ENCODE results near the gene PA2G4.

Gene PA2G4

GRCh38 chr12:56118688-56119357, 14.5 kb downstream of the PA2G4 start:
- Histone ChIP-seq H3K4ac (ENCODE audit: low read depth, low read length) (peak overlapping the region; percentile 7), H3K9me3 (ENCODE audit: insufficient read depth, low read depth, low read length) (no peaks in the 10 kb centered on the region), H3K79me1 (ENCODE audit: low read length) (peaks cover 12% of the 10 kb centered on the region), H2AFZ (ENCODE audit: insufficient read depth, low read length, poor library complexity) (no peak overlapping the region), H3K4me3 (ENCODE audit: low read depth, low read length) (peak overlapping the region; percentile 79), H4K12ac (ENCODE audit: low read depth, low read length) (peak overlapping the region; percentile 34), H3K23ac (ENCODE audit: low read length) (no peak overlapping the region), H3K27me3 (ENCODE audit: insufficient read depth, low read length) (no peaks in the 10 kb centered on the region), H2AK5ac (ENCODE audit: low read length) (peak overlapping the region; percentile 14), H4K8ac (ENCODE audit: low read depth, low read length) (peak overlapping the region; percentile 72), H3K18ac (ENCODE audit: low read length) (peak overlapping the region; percentile 21), H3K27ac (ENCODE audit: low read depth, low read length) (peak overlapping the region; percentile 66), H3K36me3 (ENCODE audit: control insufficient read depth in 1 of 2, insufficient read depth in 2 of 2, low read length in 2 of 2) (peaks cover 7 to 12% of the 10 kb centered on the region in 2 experiments), H3K4me1 (ENCODE audit: control insufficient read depth in 1 of 2, insufficient read depth in 2 of 2, low read length in 2 of 2) (peaks cover 6 to 12% of the 10 kb centered on the region in 2 experiments), H2BK12ac (ENCODE audit: low read length) (no peak overlapping the region), H2BK120ac (ENCODE audit: insufficient read depth, low read length, poor library complexity) (no peak overlapping the region), H3K79me2 (ENCODE audit: control insufficient read depth, insufficient read depth, low read length, poor library complexity) (peaks cover 8% of the 10 kb centered on the region), H3K4me2 (ENCODE audit: low read length) (peak overlapping the region; percentile 82), H2BK5ac (ENCODE audit: low read depth, low read length, poor library complexity) (peak overlapping the region; percentile 32), H3K9ac (ENCODE audit: low read length) (peak overlapping the region; percentile 79), H3K14ac (ENCODE audit: low read length) (peak overlapping the region; percentile 33), H4K91ac (ENCODE audit: low read depth, low read length) (peak overlapping the region; percentile 56)
- peak in 1 of 2 donors; percentile 5 for DNase-seq
- WGBS (ENCODE audit: extremely low coverage, insufficient coverage, insufficient read length) = no CpG with 5 or more reads among the region's 13 CpGs

DNA sequence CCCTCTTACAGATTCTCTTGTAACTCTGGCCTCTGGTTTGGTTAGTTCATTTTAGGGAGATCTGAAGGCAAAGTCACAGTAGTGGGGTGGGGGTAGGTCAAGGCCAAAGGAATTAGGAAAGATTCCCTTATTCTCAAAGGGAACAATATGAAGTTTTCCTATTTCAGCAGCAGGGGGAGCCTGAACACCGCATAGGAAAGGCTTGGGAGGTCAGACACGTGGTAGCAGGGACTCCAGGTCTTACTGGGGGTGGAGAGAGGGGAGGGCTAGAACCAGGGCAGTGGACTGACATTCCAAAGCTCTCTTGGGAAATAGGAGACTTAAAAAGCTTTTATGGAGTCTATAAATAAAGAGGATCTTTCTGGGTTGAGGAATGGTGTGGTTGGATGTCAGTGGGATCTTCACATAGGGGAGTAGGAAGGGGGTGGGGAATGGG, 15.0 kb downstream of the PA2G4 start:
- Histone ChIP-seq H4K91ac (ENCODE audit: low read depth, low read length) (no peak overlapping the region), H2BK12ac (ENCODE audit: low read length) (no peak overlapping the region), H2BK5ac (ENCODE audit: low read depth, low read length, poor library complexity) (no peak overlapping the region), H4K8ac (ENCODE audit: low read depth, low read length) (no peak overlapping the region), H3K36me3 (ENCODE audit: control insufficient read depth in 1 of 2, insufficient read depth in 2 of 2, low read length in 2 of 2) (peaks cover 7 to 12% of the 10 kb centered on the region in 2 experiments), H3K4me2 (ENCODE audit: low read length) (peak overlapping the region; percentile 82), H3K4me1 (ENCODE audit: control insufficient read depth in 1 of 2, insufficient read depth in 2 of 2, low read length in 2 of 2) (peaks cover 6 to 12% of the 10 kb centered on the region in 2 experiments), H3K14ac (ENCODE audit: low read length) (no peak overlapping the region), H3K4ac (ENCODE audit: low read depth, low read length) (no peak overlapping the region), H3K79me1 (ENCODE audit: low read length) (peaks cover 12% of the 10 kb centered on the region), H3K27me3 (ENCODE audit: insufficient read depth, low read length) (no peaks in the 10 kb centered on the region), H3K9me3 (ENCODE audit: insufficient read depth, low read depth, low read length) (no peaks in the 10 kb centered on the region), H3K23ac (ENCODE audit: low read length) (no peak overlapping the region), H3K18ac (ENCODE audit: low read length) (no peak overlapping the region), H3K4me3 (ENCODE audit: low read depth, low read length) (no peak overlapping the region), H3K9ac (ENCODE audit: low read length) (no peak overlapping the region), H2AK5ac (ENCODE audit: low read length) (no peak overlapping the region), H2BK120ac (ENCODE audit: insufficient read depth, low read length, poor library complexity) (no peak overlapping the region), H4K12ac (ENCODE audit: low read depth, low read length) (no peak overlapping the region), H3K79me2 (ENCODE audit: control insufficient read depth, insufficient read depth, low read length, poor library complexity) (peaks cover 8% of the 10 kb centered on the region), H2AFZ (ENCODE audit: insufficient read depth, low read length, poor library complexity) (no peak overlapping the region), H3K27ac (ENCODE audit: low read depth, low read length) (no peak overlapping the region)
- WGBS (ENCODE audit: extremely low coverage, insufficient coverage, insufficient read length) = no CpG with 5 or more reads among the region's 2 CpGs
- DNase-seq = peak; percentile 79 to 95

- Histone ChIP-seq H3K36me3 (ENCODE audit: control insufficient read depth in 1 of 2, insufficient read depth in 2 of 2, low read length in 2 of 2) (peaks cover 7 to 12% of the 10 kb centered on the region in 2 experiments), H2BK5ac (ENCODE audit: low read depth, low read length, poor library complexity) (no peak overlapping the region), H3K4me3 (ENCODE audit: low read depth, low read length) (no peak overlapping the region), H2BK12ac (ENCODE audit: low read length) (no peak overlapping the region), H3K14ac (ENCODE audit: low read length) (no peak overlapping the region), H4K91ac (ENCODE audit: low read depth, low read length) (no peak overlapping the region), H3K23ac (ENCODE audit: low read length) (no peak overlapping the region), H3K4me1 (ENCODE audit: control insufficient read depth in 1 of 2, insufficient read depth in 2 of 2, low read length in 2 of 2) (peaks cover 6 to 11% of the 10 kb centered on the region in 2 experiments), H3K4ac (ENCODE audit: low read depth, low read length) (no peak overlapping the region), H3K27ac (ENCODE audit: low read depth, low read length) (no peak overlapping the region), H3K4me2 (ENCODE audit: low read length) (peak overlapping the region; percentile 4), H3K27me3 (ENCODE audit: insufficient read depth, low read length) (no peaks in the 10 kb centered on the region), H3K79me1 (ENCODE audit: low read length) (peaks cover 12% of the 10 kb centered on the region), H3K79me2 (ENCODE audit: control insufficient read depth, insufficient read depth, low read length, poor library complexity) (peaks cover 8% of the 10 kb centered on the region), H4K12ac (ENCODE audit: low read depth, low read length) (no peak overlapping the region), H2AK5ac (ENCODE audit: low read length) (no peak overlapping the region), H3K9me3 (ENCODE audit: insufficient read depth, low read depth, low read length) (no peaks in the 10 kb centered on the region), H2AFZ (ENCODE audit: insufficient read depth, low read length, poor library complexity) (no peak overlapping the region), H3K18ac (ENCODE audit: low read length) (no peak overlapping the region), H2BK120ac (ENCODE audit: insufficient read depth, low read length, poor library complexity) (no peak overlapping the region), H4K8ac (ENCODE audit: low read depth, low read length) (no peak overlapping the region), H3K9ac (ENCODE audit: low read length) (no peak overlapping the region)
- WGBS (ENCODE audit: extremely low coverage, insufficient coverage, insufficient read length) = no CpG with 5 or more reads among the region's 17 CpGs
- peak in 1 of 2 donors; percentile 9 for DNase-seq
Observed at GRCh38 chr12:56120158-56120846, 15.9 kb downstream of the PA2G4 start.

DNA sequence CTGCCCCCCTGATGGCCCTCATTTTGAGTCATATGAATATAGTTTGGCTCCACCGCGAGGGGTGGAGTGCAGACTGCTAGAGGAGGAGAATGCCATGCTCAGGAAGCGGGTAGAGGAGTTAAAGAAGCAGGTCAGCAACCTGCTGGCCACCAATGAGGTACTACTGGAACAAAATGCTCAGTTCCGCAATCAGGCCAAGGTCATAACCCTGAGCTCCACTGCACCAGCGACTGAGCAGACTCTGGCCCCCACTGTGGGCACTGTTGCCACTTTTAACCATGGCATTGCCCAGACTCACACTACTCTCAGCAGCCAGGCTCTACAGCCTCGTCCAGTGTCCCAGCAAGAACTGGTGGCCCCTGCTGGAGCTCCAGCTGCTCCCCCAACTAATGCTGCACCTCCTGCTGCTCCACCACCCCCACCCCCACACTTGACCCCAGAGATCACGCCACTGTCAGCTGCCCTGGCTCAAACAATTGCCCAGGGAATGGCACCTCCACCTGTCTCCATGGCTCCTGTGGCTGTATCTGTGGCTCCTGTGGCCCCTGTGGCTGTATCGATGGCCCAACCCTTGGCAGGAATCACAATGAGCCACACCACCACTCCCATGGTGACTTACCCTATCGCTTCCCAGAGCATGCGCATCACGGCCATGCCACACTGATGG, 17.0 kb downstream of the PA2G4 start:
- Histone ChIP-seq H4K12ac (ENCODE audit: low read depth, low read length) (no peak overlapping the region), H3K18ac (ENCODE audit: low read length) (no peak overlapping the region), H4K91ac (ENCODE audit: low read depth, low read length) (no peak overlapping the region), H3K79me2 (ENCODE audit: control insufficient read depth, insufficient read depth, low read length, poor library complexity) (peaks cover 6% of the 10 kb centered on the region), H3K4ac (ENCODE audit: low read depth, low read length) (no peak overlapping the region), H2AK5ac (ENCODE audit: low read length) (no peak overlapping the region), H3K4me1 (ENCODE audit: control insufficient read depth in 1 of 2, insufficient read depth in 2 of 2, low read length in 2 of 2) (peaks cover 6 to 10% of the 10 kb centered on the region in 2 experiments), H3K4me2 (ENCODE audit: low read length) (no peak overlapping the region), H3K9ac (ENCODE audit: low read length) (no peak overlapping the region), H3K36me3 (ENCODE audit: control insufficient read depth in 1 of 2, insufficient read depth in 2 of 2, low read length in 2 of 2) (peaks cover 7 to 12% of the 10 kb centered on the region in 2 experiments), H3K27ac (ENCODE audit: low read depth, low read length) (no peak overlapping the region), H3K27me3 (ENCODE audit: insufficient read depth, low read length) (no peaks in the 10 kb centered on the region), H2BK12ac (ENCODE audit: low read length) (no peak overlapping the region), H2AFZ (ENCODE audit: insufficient read depth, low read length, poor library complexity) (no peak overlapping the region), H2BK120ac (ENCODE audit: insufficient read depth, low read length, poor library complexity) (no peak overlapping the region), H3K9me3 (ENCODE audit: insufficient read depth, low read depth, low read length) (no peaks in the 10 kb centered on the region), H3K79me1 (ENCODE audit: low read length) (peaks cover 6% of the 10 kb centered on the region), H3K14ac (ENCODE audit: low read length) (no peak overlapping the region), H2BK5ac (ENCODE audit: low read depth, low read length, poor library complexity) (no peak overlapping the region), H3K4me3 (ENCODE audit: low read depth, low read length) (no peak overlapping the region), H3K23ac (ENCODE audit: low read length) (no peak overlapping the region), H4K8ac (ENCODE audit: low read depth, low read length) (no peak overlapping the region)
- no CpG with 5 or more reads among the region's 11 CpGs for WGBS (ENCODE audit: extremely low coverage, insufficient coverage, insufficient read length)
- DNase-seq = no peak

All from trophoblast cell (in vitro differentiated cells and primary cell).